Tongue (tissue), 3 donors: Measurements from ENCODE around the gene NMRK2. TPM values are rescaled to one million over a fixed set of nuclear protein-coding genes. Genes with fewer than 3 reads are reported as not detected.

ENCODE experiments used
- DNase-seq: peaks from one replicate; pipeline ENCODE4 v3.0.0-alpha.2; 2015
- small RNA-seq: library from RNA; depleted of rRNA; stranded (forward); fragments of <200 nt; gene quantifications from one replicate; pipeline ENCODE3, GENCODE V24; 2014; ENCODE audit warnings: low replicate concordance
- total RNA-seq: library from RNA; depleted of rRNA; stranded (reverse); fragments of >200 nt; gene quantifications from one replicate; pipeline ENCODE4 v1.2.3, GENCODE V29; 2014

NMRK2 gene
- total RNA-seq, 1 donor from 2014 or later = 97.1 TPM

DNA sequence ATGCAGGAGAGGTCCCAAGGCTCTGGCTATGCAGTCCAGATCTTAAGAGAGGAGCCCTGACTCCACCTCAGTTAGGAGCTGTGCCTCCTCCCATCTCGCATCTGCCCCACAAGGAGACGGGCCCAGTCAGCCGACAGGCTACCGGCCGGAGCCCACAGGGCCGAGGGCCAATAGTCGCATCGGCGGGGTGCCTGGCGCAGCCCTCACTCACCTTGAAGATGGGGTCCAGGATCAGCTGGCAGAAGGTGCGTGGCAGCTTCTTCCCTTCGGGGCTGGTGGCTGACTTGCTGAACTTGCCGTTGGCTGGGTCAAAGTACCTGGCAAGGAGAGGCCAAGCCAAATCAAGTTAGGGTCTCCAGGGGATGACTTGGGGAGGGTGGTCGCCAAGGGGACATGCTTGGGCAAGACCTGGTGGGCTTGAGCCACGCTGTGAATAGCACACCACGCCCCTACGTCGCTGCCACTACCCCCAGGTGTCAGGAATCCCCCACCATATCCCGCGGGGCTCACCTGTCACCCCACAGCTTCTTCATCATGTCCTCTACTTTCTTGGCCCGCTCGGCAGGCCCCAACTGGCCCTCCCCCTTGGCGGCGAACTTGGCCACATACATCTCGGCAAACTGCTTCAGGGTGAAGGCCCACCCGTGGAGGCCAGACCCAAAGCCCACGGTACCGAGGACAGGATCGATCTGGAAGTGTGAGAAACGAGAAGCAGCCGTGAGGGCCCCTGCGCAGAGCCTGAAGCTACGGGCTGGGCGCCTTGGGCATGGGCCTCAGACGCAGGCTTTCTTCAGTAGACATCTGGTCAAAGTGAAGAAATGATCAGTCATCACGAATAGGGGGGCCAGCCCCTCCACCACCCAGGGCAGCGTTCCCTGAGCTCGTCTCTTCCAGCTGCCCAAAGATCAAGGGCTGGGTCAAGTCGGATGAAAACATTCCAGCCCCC is 49.1 kb downstream of the NMRK2 start:
- no peak for DNase-seq

DNA sequence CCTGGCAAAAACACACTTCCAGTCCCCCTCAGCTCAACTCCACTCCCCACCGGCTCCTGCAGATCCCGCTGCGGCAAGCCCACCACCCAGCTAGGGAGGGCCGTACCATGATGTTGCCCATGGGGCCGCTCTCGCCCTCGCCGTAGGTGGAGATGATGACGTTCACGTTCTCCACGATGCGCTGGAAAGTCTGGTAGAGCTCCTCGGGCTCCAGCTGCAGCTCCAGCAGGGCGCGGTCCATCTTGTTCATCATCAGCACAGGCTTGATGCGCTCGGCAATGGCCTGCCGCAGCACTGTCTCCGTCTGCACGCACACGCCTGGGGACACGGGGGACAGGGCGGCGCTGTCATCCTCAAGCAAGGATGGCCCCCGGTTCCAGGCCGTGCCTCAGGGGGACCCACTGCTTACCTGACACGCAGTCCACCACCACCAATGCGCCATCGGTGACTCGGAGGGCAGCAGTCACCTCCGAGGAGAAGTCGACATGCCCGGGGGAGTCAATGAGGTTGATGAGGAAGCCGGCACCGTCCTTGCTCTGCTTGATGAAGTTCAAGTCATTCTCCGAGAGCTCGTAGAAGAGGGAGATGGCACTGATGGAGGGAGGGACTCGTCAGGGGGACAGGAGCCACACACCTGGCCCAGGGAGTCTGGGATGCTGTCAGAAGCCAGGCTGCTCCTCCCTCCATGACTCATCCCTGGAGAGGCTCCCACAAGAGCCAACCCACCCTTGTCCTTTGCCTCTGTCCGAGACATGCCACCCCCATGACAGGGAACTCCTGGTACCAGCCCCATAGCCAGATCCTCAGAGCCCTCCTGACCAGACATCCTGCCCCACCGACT is 50.1 kb downstream of the NMRK2 start:
- DNase-seq = no peak

DNA sequence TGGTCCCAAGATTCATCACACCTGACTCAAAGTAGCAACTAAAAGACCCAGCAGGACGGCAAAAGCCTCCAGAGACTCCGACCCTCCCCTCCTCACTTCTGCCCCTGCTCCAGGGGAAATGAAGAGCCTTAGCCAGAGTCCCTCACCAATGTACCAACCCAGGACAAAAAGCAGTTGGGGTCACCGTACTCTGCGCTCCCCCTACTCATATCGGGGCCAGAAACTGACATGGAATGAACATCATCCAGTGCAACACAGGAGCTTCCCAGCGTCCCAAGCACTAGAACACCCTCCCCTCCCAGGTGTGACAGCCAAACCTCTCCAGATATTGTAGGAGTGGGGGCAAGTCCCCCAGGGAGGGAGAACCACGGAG is 50.7 kb downstream of the NMRK2 start:
- DNase-seq = no peak

DNA sequence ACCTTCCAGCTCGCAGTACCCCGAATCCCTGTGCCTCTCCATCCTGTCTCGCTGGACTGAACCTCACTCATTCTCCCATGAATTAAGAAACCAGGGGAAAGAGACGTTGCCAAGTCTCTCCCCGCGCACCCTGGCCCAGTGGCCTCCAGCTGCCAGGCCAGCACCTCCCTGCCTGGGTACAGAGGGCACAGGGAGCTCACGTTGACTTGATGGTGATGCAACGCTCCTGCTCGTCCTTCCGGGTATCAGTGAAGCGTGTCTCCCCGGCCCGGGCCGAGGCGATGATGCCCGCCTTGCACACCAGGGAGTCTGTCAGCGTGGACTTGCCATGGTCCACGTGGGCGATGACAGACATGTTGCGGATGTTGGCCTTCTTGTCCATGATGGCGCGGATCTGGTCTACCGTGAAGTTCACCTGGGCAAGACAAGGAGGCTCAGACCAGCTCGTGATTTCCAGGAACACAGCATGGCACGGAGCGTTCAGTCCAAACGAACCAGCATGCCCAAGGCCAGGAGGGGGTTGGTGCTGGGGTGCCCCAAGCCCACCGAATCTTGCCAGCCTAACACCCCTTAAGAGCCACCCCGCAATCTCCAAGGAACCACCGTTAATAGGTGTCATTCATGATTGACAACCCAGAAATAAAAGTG is 51.2 kb downstream of the NMRK2 start:
- peak; percentile 33 for DNase-seq

DNA sequence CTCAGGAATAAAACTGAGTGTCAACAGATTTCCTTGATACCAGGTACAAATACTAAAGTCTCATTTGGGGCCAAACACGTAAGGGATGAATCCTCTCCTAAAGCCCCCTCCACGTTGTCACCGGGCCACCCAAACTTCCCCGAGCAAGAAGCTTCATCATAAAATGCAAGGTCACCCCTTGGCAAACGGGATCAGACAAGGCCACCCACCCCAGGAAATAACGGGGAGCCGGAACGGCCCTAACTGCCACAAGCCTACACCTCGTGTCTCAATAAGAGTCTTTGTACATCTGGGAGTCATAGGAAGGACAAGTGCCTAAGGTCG is 51.7 kb downstream of the NMRK2 start:
- DNase-seq = no peak

DNA sequence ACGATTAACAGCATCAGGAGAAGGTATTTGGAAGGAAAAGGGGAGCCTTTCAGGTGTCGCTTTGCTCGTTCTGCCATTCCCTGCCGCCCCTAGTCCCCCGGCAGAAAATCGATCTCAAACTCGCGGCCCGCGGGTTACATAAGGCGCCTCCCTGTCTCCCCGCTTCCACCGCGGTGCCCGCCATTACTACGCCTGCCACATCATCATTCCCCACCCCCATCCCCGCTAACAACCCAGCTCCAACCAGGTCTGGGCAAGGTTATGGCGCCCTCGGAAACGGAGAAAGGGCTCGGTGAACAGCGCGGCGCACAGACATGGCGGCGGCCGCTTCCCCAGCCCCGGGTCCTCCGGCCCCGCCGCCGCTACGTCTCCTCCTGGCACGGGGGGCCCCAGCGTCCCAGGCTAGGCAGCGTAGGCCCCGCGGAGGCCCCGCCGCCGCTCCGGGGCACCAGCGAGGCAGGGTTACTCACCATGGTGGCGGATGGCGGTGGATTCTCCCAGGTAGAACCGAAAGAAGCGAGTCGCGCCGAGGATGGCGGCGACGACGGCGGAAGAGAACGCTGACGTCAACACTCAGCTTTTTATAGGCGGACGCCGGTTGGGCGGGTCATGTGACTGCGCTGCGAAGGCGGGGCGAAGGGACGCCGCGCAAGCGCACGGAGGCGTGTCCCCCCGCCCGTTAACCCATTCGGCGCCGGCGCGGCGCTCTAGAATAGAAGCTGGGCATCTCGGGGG is 52.2 kb downstream of the NMRK2 start, which contains the start of gene EEF2:
EEF2 (minus strand) TSS at position 556 of the 735 bp plus-strand sequence; CDS start at position 473, 83 bp downstream.
- peak; percentile 97 for DNase-seq

DNA sequence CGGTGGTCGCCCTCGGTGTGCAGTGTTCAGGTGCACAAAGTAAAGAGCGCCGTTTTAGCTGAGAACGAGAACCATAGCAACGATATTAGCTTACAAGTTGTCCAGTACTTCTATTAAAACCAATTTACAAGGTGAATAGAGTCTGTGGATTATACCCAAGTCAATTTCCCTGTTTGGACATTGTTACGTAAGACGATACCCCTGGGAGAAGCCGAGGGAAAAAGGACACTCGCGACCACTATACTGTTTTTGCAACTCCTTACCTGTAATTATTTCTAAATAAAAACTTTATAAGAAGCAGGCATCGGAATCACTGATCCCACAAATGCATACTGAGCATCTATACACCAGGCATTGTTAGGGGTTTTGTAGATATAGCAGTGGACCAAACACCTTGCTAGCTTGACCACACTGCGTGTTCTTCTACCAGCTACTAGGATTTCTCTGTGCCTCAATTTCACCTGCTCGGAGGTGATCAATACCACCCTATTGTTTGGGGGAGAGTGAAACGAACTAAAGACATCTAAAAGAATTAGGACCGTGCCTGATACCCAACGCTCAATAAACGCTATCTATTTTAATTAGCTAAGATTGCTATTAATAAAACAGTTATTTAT is 52.9 kb downstream of the NMRK2 start:
- DNase-seq = no peak

DNA sequence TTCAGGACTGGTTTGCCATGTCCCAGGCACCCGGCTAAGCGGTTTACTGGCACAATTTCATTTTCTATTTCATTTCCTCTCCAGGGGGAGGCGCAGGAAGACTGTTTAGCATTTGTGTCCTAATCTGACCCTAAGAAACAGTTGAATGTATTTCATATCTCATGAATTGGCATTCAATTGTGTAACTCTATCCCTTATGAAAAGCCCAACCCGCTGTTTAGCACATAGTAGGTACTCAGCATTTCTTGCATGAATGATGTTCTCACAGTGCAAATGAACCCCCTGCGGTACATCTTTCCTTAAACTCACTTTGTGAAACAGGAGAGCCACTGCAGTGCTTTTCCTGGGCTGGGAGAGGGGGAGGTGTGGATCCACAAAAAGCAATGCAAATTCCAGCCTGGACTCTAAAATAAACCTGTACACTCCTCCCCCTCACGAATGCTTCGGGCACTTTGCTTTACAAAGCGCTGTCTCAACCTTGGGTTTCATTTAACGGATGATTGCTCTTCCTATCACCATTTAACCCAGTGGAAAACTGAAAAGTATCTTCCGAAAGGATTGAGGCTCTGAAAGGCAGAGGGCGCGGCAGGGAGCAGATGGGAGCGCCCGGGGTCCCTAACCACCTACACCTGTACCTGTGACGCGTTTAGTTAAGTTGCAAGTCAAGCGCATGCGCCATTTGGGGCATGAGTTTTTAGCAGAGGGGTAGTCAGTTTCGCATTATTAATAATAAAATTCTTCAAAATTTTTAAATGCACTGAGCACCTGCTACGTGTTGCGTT is 53.6 kb downstream of the NMRK2 start:
- DNase-seq = peak; percentile 83

DNA sequence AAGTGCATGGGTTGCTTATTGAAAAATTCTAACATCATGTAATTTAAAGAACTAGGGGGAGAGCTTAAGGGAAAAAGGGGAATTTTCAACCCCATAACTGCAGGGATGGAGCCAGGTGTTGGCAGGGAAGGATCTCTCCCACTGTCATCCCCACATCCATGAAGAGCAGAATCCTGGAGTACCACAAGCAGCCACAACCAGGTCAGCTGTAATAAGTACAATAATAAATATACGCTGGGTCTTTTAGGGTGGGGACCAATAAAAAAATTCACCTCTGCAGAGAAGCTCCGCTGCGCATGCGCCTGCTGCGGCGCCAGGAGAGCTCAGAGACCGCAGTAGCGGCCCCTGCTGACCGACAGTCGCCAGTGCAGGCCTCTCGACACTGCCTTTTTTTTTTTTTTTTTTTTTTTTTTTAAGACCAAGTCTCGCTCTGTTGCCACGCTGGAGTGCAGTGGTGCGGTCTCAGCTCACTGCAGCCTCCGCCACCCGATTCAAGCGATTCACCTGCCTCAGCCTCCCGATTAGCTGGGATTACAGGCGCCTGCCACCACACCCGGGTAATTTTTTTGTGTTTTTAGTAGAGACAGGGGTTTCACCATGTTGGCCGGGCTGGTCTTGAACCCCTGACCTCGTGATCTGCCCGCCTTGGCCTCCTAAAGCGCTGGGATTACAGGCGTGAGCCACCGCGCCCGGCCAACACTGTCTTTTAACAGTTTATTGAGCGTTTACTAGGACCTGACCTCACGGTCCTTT is 54.9 kb downstream of the NMRK2 start:
- DNase-seq = peak; percentile 96

DNA sequence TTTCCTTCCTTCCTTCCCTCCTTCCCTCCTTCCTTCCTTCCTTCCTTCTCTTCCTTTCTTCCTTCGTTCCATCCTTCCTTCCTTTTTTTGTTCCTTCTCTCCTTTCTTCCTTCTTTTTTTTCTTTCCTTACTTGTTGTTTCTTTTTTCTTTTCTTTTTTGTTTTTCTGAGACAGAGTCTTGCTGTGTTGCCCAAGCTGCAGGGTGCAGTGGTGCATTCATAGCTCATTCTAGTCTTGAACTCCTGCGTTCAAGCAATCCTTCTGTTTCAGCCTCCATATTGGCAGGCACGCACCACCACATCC is 57.9 kb downstream of the NMRK2 start:
- DNase-seq = no peak

Small RNAs within 50 kb of the gene (small RNA-seq; reads per million reads assigned to genes)
- not detected for gene RN7SL202P
- gene SNORD37 = 1.6 reads per million, percentile 88 among the genes with 10 or more reads in this experiment

Other genes with a start within 250 kb of the NMRK2 start
- 20.7 TPM for gene PIP5K1C, start 232.6 kb upstream of the NMRK2 start, total RNA-seq
- 5.4 TPM for gene TJP3, start 224.7 kb upstream of the NMRK2 start, total RNA-seq
- 17.1 TPM for gene APBA3, start 171.4 kb upstream of the NMRK2 start, total RNA-seq
- 10.6 TPM for gene MRPL54, start 170.4 kb upstream of the NMRK2 start, total RNA-seq
- not detected for gene RAX2, start 160.8 kb upstream of the NMRK2 start, total RNA-seq
- gene MATK, start 146.7 kb upstream of the NMRK2 start, total RNA-seq = 2.6 TPM
- gene ZFR2, start 64.0 kb upstream of the NMRK2 start, total RNA-seq = not detected
- gene ATCAY, start 52.4 kb upstream of the NMRK2 start, total RNA-seq = 0.10 TPM
- gene DAPK3, start 38.0 kb downstream of the NMRK2 start, total RNA-seq = 82.4 TPM
- gene EEF2, start 52.4 kb downstream of the NMRK2 start, total RNA-seq = 2,930 TPM
- gene PIAS4, start 74.7 kb downstream of the NMRK2 start, total RNA-seq = 14.7 TPM
- 26.1 TPM for gene ZBTB7A, start 133.8 kb downstream of the NMRK2 start, total RNA-seq
- 96.0 TPM for gene MAP2K2, start 191.1 kb downstream of the NMRK2 start, total RNA-seq
- not detected for gene CREB3L3, start 220.6 kb downstream of the NMRK2 start, total RNA-seq
- gene SIRT6, start 249.5 kb downstream of the NMRK2 start, total RNA-seq = 5.6 TPM
- gene ANKRD24, start 249.6 kb downstream of the NMRK2 start, total RNA-seq = 0.82 TPM